Muscle of back (tissue), 13 donors: Measurements from ENCODE around the gene ADI1. TPM values are rescaled to one million over a fixed set of nuclear protein-coding genes. Genes with fewer than 3 reads are reported as not detected.
A peak's percentile ranks its signal among the peaks of the same experiment; 100 is the strongest.

ENCODE experiments used
- DNase-seq, 3 donors: peaks; one replicate each; pipeline versions ENCODE4 v3.0.0 to v3.0.0-alpha.2; 2013
- long read RNA-seq, 9 donors: transcript quantifications; one replicate each; lab custom pipeline, GENCODE V29; 2026
- polyA plus RNA-seq, 10 donors: library from polyadenylated mRNA; unstranded; fragments of 120-200 nt; gene quantifications; one replicate each; pipeline ENCODE4 v1.2.1, GENCODE V29; 2013; ENCODE audit not compliant: insufficient read length in 10 of 10

ADI1 gene, protein sequence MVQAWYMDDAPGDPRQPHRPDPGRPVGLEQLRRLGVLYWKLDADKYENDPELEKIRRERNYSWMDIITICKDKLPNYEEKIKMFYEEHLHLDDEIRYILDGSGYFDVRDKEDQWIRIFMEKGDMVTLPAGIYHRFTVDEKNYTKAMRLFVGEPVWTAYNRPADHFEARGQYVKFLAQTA
- 10 to 100 TPM; 48.7 to 67.8 (median 56.4) TPM for polyA plus RNA-seq
- long read RNA-seq, donor 1, transcript ADI1-201 (4 exons, 2,391 nt), result major isoform, 51 of 51 reads
- long read RNA-seq, donor 1, partial matches to known transcripts, result 0 of 51 reads
- long read RNA-seq, donor 1, other reads (novel, unspliced or antisense), result 0 of 51 reads
- long read RNA-seq, donor 2, transcript ADI1-201 (4 exons, 2,391 nt), result major isoform, 33 of 33 reads
- long read RNA-seq, donor 2, partial matches to known transcripts, result 0 of 33 reads
- long read RNA-seq, donor 2, other reads (novel, unspliced or antisense), result 0 of 33 reads
- long read RNA-seq, donor 3, result 0 reads
- long read RNA-seq, donor 4, transcript ADI1-201 (4 exons, 2,391 nt), result major isoform, 53 of 53 reads
- long read RNA-seq, donor 4, partial matches to known transcripts, result 0 of 53 reads
- long read RNA-seq, donor 4, other reads (novel, unspliced or antisense), result 0 of 53 reads
- long read RNA-seq, donor 5, transcript ADI1-201 (4 exons, 2,391 nt), result major isoform, 45 of 59 reads
- long read RNA-seq, donor 5, partial matches to known transcripts, result 14 of 59 reads
- long read RNA-seq, donor 5, other reads (novel, unspliced or antisense), result 0 of 59 reads
- long read RNA-seq, donor 6, transcript ADI1-201 (4 exons, 2,391 nt), result major isoform, 43 of 43 reads
- long read RNA-seq, donor 6, partial matches to known transcripts, result 0 of 43 reads
- long read RNA-seq, donor 6, other reads (novel, unspliced or antisense), result 0 of 43 reads
- long read RNA-seq, donor 7, transcript ADI1-201 (4 exons, 2,391 nt), result major isoform, 47 of 47 reads
- long read RNA-seq, donor 7, partial matches to known transcripts, result 0 of 47 reads
- long read RNA-seq, donor 7, other reads (novel, unspliced or antisense), result 0 of 47 reads
- long read RNA-seq, donor 8, transcript ADI1-201 (4 exons, 2,391 nt), result major isoform, 17 of 22 reads
- long read RNA-seq, donor 8, partial matches to known transcripts, result 5 of 22 reads
- long read RNA-seq, donor 8, other reads (novel, unspliced or antisense), result 0 of 22 reads
- long read RNA-seq, donor 9, partial matches to known transcripts, result 0 of 4 reads
- long read RNA-seq, donor 9, other reads (novel, unspliced or antisense), result 0 of 4 reads

DNA sequence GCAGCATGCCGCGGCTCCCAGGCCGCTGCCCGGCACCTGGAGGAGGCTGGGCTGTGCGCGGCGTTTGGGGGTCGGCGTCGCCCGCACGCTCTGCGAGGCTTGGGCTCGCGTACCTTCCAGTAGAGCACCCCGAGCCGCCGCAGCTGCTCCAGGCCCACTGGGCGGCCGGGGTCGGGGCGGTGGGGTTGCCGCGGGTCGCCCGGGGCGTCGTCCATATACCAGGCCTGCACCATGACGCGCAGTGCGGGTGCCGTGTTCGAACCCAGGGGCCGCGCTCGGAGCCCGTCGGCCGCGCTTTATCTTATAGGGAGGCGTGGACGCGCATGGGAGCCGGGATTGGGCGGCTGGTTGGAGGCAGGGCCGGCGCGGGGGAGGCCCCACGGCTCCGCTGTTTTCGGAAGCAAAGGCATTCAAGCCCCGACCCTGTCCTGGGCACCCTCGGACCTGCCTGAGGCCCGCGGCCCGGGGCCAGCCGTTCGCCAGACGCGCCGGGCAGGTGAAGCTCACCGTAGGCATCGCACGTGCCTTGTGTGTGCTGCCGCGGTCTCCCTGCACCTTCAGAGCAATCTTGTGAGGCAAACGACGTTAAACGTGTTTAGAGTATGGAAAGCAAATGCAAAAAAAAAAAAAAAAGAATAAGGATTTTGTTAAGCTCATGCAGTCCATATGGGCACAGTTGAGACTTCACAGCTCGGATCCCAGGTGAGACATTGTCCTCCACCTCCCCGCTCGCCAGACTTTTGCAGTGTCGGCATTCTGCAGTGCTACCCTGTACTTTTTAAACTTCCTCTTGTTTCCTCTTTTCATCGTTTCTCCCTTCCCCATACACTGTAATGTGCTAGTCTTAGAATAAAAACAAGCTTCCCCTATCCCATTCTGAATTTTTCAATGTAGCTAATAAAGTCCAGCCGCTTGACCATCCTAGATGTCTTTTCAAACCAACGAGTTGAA is at the start of gene ADI1:
TSS of gene ADI1 (minus strand) at position 277 of the 951 bp plus-strand sequence. CDS start at position 233, 44 bp downstream.
- DNase-seq, result peak; percentile 78 to 94 (median 85)

DNA sequence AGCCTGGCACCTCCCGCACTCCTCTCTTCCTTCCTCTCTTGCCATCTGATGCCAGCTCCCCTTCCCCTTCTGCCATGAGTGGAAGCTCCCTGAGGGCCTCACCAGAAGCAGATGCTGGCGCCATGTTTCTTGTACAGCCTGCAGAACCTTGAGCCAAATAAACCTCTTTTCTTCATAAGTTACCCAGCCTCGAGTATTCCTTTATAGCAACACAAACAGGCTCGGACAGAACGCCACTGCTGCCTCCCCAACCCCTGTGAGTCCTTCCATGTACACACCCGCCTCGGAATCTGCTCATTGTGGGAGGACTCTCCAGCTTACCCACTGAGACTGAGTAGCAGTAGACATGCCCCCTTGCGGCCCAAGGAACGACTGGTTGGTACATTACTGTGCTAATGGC is 47.5 kb upstream of the ADI1 start:
- no peak for DNase-seq

DNA sequence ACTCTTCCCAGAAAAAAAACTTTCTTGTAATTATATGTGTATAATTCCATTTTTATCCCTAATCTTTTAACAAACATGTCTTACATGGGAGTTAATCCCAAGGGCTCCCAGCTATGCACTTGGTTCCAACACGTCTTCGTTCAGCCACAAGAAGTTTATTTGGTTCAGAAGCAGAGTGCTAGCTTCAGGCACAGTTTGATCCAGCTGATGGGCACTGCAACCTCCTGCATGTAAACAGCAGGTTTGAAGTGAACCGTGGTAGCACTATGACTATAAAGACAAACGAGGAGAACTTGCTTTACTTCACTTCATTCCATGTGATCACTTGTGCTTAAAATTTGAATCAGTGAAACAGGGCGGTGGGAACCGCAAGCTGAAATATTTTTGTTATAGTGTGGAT is 45.8 kb upstream of the ADI1 start:
- DNase-seq, result no peak

DNA sequence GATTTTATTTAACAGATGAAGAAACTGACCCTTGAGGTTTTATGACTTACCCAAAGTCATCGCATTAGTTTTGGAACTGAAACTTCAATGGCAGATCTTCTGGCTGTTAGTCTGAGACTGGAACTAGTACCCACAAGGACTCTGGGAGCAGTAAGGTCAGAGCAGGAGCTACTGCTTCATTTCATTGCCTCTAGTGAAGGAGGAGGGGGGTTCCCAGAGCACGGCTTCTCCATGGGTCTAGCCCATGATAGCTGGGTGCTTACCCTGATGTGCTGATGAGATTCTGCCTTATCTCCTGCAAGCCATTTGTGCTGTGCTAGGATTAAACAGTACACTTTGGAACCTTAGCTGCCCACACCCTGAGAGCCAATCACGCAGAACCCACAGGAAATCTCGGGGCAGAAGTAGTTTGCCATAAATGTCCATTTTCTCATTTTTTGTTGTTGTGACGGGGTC is 44.2 kb upstream of the ADI1 start:
- no peak for DNase-seq

DNA sequence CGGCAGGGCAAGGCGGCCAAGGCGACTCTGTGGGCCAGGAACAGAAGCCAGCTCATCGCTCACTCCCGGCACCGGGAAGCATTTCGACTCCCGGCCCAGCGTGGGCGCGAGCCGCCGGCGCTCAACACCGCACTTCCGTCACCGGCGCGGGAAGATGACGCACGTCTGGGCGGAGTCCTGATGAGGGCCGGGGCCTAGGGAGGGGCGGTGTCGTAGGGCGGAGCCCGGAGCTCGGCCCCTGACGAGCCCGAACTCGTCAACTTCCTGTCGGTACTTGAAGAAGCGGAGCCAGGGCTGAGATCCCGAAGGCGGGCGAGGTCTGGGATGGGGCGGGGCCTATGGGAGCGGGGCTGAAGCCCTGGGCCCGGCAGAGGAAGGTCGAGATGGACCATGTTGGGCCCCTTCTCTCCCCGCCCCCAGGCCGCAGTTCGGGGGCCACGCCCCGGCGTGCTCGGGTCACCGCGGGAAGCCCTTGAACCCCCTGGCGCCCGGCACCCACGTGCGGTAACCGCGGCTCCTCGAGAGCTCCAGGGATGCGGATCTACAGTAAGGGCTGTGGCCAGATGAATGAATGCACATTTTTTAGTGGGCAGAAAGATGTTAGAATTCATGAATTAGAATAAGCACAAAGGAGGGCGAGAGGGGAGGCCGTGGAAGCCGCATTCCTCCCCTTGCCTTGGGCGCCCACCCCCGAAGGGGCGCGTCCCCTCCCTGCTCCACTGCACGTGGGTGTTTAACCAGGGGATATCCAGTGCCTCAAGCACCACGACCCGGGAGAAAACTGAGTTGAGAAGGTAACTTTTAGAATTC is 39.1 kb upstream of the ADI1 start, which contains the start of gene RNASEH1:
TSS of gene RNASEH1 (minus strand) at position 129 of the 810 bp plus-strand sequence. CDS start at position 56, 73 bp downstream.
- DNase-seq, result peak; percentile 98 to 100 (median 99)

DNA sequence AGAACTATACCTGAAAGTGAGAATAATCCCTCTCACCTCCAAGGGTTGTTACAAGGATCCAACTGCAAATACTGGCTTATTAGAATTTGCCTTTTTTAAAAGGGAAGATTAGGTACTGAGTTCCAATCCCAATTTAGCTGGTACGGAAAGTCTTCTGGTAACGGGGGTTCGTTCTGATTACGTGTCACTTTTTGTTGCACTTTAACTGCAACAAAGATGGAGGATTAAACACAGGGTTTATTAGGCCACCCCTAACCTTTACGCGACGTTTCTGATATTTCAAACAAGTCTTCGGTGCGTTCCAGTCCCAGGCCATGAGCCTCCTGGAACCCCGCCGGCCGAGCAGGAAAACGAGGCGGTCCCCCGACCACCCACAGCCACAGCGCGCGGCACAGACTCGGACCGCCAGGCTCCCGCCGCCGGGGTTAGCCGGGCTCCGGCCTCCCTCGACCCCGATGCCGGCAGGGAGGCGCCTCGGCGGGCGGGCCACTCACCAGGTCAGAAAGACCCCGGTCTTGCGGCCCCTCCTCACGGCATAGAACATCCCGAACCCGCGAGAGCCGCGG is 38.4 kb upstream of the ADI1 start:
- DNase-seq, result peak in 1 of 3 donors; percentile 6

DNA sequence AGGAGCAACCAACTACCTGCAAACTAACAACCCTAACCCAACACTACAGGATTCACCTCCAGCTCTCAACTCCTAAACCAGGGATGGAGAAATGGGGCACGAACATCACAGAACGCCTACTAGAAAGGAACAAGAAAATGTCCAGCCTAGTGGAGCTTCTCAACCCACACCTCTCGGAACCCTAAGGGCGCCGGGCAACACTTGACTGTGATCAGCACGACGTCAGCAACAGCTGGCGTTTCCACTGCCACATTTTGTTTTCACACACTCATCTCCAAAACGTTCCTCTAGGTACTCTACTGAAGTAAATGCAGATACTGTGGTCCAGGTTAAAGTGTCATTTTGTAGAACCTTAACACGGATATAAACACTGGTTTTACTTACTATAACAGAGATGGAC is 34.6 kb upstream of the ADI1 start:
- no peak for DNase-seq

DNA sequence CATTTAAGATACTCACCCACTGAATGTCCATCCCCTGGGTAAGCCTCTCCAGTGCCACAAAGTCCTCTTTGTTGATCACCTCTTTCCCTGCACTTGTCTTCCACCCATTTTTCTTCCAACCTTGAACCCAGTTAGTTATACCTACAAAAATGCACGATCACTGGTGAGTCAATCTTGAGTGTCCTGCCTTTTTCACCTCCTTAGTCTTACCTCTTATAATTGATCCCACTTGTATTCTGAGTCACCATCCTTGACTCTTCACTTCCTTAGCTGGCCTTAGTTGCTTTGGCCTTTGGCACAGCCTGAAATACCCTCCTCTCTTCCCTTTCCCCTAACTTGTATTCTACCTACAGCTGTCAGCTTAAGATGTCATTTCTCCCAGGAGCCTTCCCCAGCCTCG is 28.6 kb upstream of the ADI1 start:
- no peak for DNase-seq

DNA sequence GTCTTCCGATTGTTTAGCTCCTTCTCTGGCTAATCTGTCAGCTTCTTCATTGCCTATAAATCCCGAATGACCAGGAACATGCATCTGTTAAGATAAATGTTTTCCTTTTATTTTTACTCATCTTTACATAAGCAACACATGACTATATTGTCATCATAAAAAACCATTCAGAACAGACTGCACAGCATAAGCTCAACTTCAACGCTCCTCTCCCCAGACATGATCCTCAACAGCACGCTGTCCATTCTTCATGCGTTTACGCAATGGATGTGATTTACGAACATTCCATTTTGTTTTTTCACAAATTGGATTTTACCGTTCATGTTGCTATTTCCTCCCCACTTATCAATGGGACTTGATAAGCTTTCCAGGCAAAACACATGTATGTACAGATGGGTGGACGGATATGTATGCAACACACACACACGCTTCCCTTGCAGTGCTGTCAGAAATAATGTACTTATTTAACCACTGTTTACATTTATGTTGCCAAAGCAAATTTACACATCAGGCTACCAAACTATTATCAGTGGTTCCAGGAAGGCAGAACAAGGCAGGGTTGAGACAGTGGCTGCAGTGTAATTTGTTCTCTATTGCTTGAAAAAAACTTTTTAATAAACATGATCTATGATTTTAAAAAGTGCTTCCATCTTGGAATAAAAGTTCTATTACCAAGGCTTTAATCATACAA is 26.6 kb upstream of the ADI1 start:
- DNase-seq, result no peak

DNA sequence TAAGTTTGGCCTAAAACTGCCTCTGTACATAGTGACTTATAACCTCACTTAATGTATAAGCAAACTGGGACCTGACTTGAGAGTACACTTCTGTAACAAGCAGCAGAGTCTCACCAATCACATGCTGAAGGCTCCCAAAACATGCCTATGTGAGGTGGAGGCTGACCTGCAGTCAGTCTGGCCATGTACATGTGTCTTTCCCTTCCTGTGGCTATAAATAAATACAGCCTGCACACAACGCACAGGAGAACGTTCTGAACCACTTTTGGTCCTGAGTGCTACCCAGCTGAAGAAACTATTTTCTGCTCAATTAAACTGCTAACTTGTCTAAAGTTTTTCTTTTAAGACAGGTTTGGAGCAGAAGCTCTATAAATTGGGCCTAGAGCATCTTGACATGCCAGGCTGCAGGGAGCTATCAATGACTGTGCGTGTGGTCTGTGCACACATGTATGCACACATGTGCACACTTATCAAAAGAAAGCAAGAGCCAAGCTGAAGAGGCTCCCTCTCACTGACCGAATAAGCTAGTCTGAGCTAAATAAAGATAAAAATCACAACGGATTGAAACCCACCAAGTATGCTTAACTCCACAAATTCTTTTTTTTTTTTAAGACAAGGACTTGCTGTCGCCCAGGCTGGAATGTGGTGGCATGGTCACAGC is 23.8 kb upstream of the ADI1 start:
- no peak for DNase-seq

DNA sequence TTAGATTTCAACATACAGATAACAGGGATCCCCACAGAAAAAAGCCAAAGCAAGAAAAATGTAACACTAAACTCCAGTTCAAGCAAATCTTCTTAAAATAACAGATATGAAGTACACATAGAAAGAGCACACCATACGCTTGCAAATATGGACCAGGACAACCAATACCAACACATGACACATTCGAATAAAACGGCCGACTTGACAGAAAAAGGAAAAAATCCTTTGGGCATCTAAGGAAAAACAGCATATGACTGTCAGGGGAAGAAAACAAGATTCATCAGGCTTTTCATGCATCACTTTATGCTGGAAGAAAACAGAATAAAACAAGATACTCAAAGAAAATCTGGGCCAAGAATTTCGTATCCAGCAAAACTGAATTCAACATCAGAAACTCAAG is 22.8 kb upstream of the ADI1 start:
- no peak for DNase-seq

DNA sequence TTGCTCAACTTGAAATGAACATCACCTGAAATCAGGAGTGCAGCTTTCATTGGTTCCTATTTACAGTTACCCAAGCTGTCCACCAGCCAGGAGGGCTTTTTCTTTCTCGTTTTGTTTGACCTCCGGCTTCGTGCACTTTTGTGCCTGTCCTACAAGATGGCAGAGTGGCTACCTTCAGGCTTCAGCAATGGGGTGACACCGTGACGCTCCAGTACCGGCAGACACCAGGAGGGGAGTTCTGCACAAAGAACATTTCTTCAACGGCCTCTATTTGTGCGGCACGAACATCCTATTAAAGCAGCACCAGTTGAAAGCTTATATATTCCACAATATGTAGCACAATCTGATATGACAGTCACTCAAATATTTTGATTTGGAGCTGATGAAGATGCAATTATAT is 20.5 kb upstream of the ADI1 start:
- no peak for DNase-seq

DNA sequence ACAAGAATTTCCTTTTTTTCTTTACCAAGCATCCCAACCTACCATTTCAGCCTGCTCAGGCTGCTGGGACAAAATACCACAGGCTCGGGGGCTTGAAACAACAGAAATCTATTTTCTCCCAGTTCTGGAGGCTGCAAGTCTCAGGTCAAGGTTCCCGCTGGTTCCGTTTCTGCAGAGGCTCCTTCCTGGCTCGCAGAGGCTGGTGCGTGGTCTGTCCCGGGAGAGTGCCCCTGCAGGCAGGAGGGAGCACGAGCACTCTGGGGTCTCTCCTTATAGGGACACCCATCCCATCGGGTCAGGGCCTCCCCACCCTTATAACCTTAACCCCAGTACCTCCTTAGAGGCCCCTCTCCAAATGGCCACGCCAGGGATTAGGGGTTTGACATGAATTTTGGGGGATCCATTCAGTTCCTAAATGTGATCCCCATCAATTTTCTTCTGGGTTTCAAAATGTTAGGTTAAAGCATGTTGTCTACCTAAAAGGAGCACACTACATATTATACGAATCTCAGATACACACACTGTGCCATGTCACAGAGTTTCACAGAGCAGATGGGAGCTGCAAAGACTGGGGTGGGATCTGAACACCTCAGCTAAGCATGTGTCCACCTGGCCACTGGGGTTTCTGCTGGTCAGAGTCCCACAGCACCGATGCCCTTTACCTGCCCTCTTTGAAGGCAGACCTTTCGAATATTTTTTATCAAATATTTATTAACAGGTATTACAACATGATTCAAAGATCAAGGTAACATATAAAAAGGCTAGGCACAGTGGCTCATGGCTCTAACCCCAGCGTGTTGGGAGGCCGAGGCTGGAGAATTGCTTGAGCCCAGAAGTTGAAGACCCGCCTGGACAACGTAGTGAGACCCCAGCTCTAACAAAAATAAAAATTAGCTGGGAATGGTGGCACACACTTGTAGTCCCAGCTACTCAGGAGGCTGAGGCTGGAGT is 17.6 kb upstream of the ADI1 start:
- peak in 1 of 3 donors; percentile 28 for DNase-seq

DNA sequence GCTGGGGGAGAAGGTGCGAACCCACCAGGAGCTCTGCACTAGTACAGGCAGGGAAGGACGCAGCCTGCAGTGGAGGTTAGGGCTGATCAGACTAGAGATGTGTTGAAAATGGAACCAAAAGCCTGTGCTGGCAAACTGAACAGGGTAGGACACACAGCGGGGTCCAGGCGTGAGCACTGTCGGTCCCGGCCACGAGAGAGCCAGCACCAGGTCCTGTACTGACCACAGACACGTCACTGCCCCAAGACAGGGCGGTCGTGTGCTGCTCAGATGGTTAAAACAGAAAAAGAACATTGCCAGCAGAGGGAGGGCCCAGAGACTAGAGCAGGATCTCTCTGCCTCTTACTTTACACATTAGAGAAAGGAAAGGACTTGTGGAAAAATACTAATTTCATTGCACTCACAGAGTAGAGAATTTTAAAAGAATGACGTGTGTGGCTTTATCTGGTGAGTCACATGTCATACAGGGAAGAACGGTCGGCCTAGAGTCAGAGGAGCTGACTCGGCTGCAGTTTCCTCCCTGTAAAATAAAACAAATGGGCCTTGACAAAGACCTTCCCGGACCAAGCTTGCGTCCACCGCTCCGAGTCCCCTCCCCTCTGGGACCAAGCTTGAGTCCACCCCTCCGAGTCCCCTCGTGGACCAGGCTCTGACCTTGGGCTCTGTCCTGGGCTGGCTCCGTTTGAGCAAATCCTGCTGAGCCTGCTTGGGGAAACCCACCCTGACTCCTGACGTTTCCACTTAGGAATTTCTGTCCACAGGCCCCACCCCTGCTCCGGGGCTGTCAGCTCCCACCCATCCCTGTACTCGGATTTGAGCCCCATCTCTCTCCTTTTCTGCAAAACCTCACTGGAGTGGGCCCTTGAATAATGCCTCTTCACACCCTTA is 16.7 kb upstream of the ADI1 start:
- peak; percentile 75 to 93 (median 81) for DNase-seq

DNA sequence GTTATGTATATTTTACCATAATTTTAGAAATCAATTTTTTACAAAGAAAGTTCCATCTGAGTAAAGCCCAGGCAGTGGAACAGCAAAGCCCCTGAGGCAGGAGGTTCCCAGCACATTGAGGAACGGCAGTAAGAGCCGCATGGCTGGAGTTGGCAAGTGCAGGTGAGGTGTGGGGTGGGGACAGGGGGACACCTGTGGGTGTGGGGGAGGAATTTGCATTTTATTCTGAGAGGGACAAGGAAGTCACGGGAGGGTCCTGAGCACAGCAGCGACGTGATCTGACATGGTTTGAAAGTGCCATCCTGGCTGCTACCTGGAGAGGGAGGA is 16.1 kb upstream of the ADI1 start:
- no peak for DNase-seq
